ENCODE results near the gene LUZP1. TPM values are rescaled to one million over a fixed set of nuclear protein-coding genes. Genes with fewer than 3 reads are reported as not detected.

Gene LUZP1
- polyA plus RNA-seq, 1 donor, result 14.0 TPM

DNA sequence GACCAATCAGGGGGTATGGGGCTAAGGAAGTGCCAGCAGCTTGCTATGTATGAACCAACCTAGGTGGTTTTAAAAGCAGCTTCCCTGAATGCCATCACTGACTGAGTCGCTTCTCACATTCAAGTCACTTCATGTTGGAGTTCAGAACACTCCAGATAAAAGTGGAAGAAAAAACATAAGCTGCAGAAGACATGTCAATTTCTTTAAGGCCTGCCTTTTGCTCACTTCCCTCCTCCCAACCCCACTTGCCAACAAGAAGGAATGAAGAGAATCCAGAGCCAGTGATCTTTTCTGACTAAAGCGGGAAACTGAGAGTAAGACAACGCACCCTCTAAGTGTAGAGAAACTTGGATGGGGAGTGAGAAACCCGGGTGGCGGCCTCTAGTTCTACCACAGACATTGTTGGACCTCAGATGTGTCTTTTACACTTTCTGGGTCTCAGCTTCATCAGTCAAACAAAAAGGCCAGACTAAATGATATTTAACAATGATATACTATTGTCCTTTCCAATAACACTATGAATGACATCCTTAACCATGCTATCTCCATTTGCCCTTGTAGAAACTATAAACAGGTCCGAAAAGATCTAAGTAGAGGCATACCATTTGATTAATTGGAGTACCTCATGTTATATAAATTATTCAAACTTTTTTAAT, 54.1 kb downstream of the LUZP1 start:
- DNase-seq, result no peak

DNA sequence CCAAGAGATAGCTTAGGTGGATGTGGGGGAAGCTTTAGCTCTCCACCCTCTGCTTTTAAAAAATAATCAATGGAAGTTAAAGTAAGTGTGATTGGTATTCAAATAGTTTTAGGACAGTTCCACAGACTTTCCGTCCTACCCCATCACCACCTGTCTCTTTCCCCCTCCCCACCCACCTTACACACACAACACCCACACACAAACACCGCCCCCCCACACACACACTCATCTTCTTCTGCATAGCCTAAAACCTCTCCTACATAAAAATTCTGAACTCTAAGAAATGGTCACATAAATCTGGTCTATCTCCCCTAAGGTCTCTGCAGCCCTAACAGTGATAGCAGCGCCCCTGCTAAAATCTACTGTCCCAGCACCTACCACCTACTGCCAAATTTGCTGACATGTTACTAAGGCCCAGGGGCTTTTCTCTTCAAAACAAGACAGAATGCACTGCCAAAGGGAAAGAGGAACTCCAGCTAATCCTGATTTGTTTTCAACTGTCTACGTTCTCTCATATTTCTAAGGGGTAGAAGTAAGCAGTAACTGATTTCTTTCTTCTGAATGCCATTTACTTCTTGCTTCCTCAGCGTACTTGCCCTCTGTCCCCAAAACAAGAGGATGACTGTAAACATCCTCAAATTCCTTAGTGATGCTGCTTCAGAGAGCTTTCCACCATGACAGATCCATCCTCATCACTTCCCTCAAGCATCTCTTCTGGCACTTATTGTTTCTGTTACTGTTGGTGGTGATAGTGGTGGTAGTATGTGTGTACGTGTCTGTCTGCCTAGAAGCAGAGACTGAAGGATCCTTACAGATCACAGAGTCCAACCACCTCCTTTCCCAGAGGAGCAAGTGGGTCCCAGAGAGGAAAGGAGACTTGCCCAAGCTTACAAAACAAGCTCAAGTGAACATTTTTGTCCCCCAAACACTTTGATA, 56.8 kb downstream of the LUZP1 start:
- no peak for DNase-seq

DNA sequence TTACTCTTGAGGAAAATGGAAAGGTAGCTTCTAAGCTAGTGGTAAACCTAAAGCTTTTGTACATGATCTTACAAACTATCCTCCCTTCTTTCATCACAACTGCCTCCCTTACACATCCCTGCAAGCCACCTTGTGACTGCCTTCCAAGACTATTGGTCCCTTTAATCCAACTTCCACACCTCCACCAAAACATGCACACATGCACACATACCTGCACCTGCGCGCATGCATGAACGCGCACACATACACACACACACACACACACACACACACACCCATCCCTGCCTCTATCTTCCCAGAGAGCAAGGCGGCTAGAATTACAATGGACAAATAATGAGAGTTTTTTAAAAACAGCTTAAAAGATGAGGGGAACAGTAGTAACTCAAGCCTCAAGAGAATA, 58.3 kb downstream of the LUZP1 start:
- DNase-seq, result no peak

DNA sequence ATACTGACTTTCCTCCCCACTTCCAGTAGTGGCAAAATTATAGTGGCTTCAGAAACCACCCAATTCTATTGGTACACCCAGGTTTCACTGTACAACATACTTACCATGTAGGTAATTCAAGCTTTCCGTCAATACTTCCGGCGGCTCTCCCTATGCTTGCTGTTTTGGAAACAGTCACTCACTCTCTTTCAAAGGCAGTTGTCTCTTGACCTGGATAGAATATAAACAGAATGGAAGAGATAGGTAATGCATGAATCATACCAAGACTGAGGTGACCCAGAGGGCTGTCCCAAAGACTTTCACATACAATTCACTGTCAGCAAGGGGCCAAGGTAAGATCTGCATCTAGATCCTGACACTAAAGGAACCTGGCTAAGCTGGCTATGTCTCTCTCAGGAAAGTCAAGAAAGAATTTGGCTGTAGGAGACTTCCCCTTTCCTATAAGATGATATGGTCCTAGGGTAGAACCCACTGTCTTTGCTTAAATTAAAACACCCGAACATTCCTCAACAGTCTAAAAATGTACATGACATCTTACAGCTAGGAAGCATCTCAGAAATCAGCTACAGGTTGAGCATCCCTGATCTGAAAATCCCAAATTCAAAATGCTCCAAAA, 59.6 kb downstream of the LUZP1 start:
- no peak for DNase-seq

DNA sequence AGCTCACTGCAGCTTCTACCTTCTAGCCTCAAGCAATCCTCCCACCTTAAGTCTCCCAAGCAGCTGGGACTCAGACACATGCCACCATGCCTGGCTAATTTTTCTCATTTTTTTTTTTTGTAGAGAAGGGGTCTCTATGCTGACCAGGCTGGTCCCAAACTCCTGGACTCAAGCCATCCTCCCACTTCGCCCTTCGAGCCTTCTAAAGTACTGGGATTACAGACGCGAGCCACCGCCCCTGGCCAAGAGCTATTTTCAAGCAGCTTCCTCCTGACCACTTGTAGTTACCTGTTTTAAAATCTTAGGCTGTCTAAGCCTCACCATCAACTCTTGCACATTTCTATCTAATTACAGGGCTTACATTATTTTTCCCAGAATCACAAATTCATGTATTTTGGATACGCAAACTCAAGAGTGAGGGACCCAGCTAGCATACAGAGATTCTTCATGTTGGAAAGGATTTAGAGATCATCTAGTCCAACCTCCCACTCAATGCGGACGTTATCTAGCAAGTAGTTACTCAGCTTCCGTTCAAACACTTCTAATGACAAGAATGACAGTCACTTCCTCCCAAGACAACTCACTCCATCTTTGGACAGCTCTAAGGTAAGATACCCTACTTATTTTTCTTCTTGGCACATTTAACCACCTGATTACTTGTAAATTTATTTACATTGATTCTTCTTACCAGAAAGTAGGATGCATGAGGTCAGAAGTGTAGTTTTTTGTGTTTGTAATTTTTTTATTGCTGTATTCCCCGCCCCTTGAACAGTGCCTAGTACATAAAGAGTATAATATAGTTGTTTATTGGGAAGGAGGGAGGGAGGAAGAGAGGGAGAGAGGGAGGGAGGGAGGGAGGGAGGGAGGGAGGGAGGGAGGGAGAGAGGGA, 65.4 kb downstream of the LUZP1 start:
- no peak for DNase-seq

DNA sequence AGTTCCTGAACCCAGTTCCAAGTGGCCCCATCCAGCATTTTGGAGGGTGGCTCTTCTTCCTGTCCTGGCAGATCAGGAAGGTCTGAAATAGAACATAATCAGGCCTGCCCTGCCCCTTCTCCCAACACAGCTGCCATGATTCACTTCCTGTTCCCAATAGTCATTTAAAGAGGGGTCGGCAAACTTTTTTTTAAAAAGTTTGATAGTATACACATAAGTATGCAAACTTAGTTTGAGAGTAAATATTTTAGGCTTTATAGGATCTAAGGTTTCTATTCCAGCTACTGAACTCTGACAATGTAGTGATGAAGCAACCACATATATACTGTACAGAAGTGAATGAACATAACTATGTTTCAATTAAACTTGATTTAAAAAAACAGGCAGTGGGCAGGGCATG, 66.4 kb downstream of the LUZP1 start:
- DNase-seq, result no peak

DNA sequence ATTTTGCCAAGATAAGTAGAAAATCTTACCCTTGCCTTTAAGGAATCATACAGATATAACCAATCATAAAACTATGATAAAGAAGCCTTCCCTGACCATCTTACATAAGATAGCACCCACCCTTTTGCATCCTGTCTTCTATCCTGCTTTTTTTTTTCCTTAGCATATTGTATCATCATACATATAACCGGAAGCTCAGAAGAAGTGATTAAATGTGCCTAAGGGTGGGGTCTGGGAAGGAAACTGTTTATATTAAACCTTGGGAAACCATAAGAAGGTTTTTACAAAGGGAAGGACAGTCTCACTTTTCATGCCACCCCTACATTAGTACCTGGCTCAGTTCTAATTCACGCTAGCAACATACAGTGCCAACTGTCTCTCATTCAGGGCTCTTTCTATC, 66.8 kb downstream of the LUZP1 start:
- DNase-seq, result no peak

DNA sequence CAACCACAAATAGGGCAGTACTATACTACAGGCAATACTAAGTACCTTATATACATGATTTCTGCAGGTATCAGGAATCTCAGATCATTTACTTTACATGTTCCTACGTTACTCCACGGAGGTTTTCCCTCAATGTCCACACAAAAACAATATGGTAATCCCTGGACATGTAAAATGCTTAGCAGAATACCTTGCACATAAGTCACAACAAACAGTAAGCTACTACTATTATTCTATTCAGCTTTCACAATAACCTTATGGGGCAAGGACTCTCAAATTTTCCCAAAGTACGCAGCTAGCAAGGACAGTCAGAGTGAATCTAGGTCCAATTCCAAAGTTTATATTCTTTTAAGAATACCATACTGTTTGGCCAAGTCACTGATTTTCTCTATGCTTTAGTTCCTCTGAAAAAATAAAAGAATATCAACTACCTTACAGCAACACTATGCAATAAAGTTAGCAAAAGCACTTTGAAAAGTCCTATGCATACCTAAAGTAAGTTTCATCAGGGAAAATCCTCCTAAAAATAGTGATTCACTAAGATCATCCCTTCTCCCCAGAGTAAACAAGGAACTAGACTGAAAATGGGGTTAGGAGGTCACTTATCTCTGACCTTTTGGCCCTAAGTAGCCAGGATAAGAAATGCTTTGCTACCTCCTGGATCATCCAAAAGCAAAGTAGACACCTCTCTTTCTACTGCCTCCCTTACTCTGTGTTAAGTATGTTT, 67.4 kb downstream of the LUZP1 start:
- DNase-seq, result no peak

DNA sequence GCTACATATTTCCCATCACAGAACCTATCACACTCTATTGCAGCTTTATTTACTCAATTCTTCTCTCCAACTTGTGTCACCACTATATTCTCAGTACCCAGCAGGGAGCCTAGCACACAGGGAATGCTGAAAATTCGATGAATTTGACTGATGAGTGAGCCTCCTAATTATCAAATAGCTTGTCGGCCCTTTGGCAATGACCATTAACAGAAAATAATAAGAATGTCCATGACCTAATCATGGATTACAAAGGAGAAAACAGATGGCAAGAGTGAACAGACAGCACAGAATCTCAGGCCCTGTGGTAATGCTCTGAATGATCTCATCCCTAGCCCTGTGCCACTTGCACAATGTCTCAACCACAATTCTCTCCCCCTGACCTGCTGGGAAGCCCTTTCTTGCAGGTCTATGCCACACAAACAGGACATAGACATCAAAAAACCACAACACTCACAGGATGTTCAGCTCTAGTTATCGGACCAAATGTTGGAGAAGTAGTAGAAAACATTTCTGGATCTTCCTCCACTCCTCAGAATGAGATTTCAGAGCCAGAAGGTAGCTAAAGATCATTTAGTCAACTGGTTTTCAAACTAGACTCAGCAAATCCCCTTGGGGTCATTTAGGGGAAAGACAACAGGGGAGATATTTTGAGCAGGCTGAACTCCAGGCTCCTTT, 68.4 kb downstream of the LUZP1 start:
- DNase-seq, result no peak

DNA sequence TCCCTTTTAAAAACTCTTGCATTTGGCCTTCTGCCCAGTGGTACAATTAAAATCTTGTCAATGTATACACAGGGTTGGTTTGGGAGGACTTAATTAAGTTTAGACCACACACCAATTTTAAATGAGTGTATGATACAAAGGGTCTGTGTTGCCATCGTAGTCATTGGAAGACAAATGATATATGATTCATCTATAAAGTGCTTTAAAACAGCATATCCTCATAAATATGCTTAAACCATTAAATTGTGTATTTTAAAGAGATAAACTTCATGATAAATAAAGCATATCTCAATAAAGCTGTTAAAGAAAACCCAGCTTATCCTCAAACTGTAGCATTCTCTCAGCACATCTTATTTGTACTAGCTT, 69.5 kb downstream of the LUZP1 start:
- DNase-seq, result no peak

DNA sequence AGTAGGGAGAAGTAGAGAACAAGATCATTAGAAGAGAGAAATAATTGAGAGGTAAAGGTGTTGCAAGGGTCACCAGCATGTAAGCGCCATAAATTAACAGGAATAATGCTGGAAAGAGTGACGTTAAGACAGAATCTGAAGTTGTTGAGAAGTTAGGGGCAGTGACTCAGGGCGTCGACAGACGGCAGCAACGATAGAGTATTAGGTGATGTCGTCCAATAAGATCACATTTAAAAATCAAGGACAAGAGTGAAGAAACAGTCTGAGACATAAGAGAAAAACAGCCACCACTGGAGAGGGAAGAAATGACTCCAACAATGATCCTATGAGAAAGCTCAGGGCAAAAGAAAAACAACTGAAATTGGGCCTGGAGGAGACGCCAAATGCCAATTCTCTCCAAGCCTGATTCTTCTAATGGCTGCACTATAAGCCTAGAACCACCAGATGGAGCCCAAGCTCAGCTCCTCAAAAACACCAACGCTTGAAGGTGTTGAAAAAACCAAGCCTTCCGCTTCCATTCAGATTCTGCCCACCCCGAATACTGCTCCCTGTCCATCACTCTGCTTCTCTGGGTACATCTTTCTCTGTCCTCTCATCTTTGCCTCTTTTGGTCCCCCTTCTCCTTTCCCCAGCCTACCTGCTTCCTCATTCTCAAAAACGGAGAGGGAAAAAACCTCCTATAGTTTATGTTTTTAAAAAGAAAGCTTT, 70.0 kb downstream of the LUZP1 start:
- DNase-seq, result peak; percentile 72

DNA sequence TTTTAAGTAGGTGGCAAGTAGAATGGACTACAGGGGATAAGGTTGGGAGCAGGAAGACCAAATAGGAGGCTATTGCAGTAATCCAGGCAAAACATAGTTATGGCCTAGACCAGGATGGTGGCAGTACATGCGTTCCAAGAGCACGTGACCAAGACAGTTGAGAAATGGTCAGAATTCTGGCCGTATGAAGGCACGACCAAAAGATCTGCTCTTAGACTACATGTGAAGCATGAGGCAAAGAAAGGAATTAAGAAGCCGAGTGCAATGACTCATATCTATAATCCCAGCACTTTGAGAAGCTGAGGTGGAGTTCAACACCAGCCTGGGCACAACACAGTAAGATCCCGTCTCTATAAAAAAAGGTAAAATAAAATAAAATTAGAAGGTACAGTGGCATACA, 71.3 kb downstream of the LUZP1 start:
- DNase-seq, result no peak

DNA sequence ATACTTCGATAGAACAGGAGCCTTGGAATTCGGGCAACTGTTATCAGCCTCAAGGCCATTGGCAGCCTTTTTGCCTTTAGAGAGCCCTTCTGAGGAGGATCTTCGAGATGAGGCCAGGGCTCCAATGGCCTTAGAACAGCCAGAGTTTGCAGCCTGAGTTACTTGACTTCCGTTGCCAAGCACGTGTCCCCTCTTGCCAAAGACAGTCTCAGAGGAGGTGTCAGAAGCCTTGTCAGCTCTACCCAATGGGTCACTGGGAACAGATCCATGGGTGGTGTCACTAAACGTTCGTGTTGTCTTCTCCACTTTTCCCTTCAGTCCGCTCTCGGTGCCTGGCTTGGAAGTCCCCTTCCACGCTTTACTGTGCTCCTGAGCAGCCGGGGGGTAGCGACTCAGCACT, 76.2 kb downstream of the LUZP1 start:
- DNase-seq, result no peak

DNA sequence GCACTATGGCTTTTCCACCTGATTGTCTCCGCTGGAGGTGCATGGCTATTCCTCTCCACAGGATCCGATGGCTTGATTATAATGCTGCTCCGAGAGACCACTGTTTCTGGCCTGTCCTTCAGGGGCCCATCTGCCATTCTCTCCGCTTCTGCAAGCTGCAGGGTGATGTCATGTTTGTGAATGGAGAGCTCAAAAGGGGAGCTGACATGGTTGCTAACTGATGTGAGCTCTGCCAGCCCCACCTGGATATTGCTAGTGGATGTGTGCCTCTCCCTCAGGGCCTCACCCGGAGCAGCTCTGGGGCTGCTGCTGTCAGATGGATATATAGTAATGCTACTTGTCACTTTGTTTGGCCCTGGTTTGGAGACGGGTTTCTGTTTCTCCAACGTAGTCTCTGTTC, 77.1 kb downstream of the LUZP1 start:
- DNase-seq, result no peak

DNA sequence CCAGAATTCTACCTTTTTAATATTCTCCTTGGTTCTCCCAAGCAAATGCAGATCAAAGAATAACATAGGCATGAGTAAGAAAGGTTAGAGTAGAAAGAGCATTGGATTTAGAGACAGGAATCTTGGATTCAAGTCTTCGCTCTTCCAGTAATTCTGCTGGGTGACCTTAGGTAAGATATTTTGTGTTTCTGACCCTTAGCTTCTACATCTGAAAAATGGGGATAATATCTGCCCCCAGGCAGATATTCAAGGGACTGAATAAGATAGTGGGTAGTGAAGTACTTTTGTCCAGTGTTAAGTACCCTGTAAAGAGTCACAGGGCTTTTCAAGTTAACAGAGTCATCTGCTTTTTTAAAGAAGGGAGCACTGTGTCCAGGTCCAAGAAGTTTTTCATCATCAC, 78.6 kb downstream of the LUZP1 start:
- no peak for DNase-seq

DNA sequence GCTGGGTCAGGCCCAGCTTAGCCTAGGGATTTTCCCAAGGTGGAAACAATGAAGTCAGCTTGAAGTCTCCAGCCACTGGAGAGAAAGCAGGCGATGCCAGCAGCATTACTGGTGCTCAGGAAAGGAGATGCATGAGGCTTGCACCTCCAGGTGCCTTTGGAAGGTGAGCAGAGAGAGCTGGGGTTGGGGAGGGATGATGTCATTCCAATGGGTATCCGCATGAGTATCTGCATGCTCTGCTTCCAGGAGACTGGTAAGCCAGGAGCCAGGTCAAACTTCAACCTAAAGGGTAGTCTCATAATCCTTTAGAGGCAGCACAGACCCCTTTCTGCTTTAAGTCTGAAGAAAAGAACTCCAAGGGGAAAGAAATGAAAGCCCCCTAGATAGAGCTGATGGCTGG, 80.6 kb downstream of the LUZP1 start:
- no peak for DNase-seq

DNA sequence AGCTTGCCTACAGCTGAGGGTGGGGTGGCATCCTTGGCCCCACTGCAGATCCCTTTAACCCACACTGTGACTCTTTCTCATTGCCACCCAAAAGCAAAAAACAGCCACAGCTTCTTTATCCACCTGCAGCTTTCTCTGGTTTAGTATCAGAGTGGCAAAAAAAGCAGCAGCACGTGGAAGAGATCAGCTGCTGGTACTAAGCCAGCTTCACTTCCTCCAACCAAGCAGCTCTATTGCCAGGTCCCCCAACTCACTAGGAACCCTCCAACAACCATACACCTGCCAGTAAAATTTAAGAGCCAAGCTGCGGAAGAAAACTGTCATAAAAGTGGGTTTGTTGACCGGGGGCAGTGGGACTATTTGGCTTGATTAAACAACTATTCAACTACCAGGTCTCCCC, 83.0 kb downstream of the LUZP1 start:
- no peak for DNase-seq

DNA sequence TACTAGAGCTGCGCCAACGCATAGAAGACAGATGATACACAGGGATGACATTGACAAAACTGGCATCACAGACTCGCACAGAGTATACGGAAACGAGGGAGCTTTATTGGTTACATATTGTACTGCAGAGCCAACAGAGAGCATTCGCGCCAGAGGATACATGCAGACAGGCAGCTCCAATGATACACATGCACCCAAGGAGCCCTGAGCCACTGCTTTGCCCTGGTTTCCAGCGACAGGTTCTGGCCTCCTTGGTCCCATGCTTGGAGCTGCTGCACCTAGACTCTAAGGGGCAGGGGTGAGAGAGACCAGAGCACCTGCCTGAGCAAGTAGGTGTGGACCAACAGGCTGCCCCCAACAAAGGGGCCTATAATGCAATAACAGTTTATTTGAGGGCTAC, 83.8 kb downstream of the LUZP1 start:
- DNase-seq, result no peak

DNA sequence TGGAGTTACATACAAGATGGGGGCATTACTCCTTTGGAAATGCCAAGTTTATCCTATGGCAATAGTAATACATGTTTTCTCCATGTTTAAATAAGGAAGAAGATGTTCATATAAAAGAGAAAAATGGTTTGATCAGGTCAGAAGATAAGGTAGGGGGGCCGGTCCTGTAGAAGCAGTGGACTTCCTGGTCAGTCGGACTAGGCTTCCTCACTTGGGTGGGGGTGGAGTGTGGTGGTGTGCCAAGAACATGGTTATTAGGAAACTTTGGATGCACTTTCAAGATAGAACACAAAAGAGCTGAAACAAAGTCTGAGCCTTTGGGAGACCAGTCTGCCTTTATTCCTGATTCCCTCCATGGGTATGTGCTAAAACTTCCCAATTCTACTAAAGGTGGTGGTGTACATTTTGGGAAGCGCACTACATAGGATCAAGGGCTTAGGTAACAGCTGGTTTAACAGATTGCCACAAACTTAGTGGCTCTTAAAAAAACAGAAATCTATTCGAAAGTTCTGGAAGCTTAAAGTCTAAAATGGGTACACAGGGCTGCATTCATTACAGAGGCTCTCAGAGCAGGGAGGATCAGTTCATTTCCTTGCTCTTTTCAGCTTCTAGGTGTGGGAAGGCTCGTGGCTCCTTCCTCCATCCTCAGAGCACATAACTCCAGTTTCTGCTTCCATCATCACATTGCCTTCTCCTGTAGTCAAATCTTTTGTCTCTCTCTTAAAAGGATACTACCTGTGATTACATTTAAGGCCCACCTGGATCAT, 84.8 kb downstream of the LUZP1 start:
- DNase-seq, result no peak

DNA sequence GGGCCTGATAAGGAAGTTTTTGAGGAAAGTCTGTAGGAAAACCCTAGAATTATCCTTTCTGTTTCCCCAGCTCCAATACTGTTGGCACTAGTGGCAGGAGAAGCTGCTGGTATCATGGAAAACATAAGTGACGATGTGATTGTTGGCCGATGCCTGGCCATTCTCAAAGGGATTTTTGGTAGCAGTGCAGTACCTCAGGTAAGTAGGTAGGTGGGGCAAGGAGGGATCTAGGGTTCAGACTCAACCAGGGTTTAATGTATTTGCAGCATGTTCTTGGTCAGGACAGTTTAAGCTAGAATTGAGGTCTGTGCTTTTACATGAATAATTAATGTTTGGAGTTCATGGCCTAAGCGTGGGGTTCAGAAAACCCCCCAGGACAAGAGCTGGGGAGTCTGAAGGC, 87.3 kb downstream of the LUZP1 start:
- no peak for DNase-seq
